Psoas muscle (tissue), 8 donors: ENCODE results near the gene PARP3. TPM values are rescaled to one million over a fixed set of nuclear protein-coding genes. Genes with fewer than 3 reads are reported as not detected.
"Not testable (repeated sequence)": the region's sequence is repeated elsewhere in the genome, so short reads cannot be mapped to it uniquely, and the experiment has no call there.

Experiments used
- ATAC-seq, 4 donors: fragments of 200-7000 bp; cut with Tn5 transposase; one replicate each; pipeline ENCODE4 v1.9.1; 2020; ENCODE audit warnings: moderate library complexity in 3 of 4, mild to moderate bottlenecking in 2 of 4
- DNase-seq, 2 donors: peaks; one replicate each; pipeline ENCODE4 v3.0.0-alpha.2; 2020
- H3K27ac ChIP-seq: fragments of 200-600 bp; one replicate; pipeline ENCODE4 v1.8.0; 2022
- H3K27me3 ChIP-seq, 3 donors: fragments of 200-600 bp in 1 of 3; one replicate each; pipeline versions ENCODE4 v1.6.1 to v1.8.0; 2013 to 2022; ENCODE audit warnings: low read length in 2 of 3, mild to moderate bottlenecking in 2 of 3, moderate library complexity in 1 of 3; ENCODE audit not compliant: insufficient read depth in 3 of 3
- H3K36me3 ChIP-seq, 2 donors: fragments of 200-600 bp in 1 of 2; one replicate each; pipeline versions ENCODE4 v1.6.1 to v1.8.0; 2013 to 2022; ENCODE audit warnings: low read depth in 1 of 2, mild to moderate bottlenecking in 1 of 2, moderate library complexity in 1 of 2; ENCODE audit not compliant: insufficient read depth in 1 of 2
- H3K4me1 ChIP-seq: fragments of 200-600 bp; one replicate; pipeline ENCODE4 v1.8.0; 2022
- H3K4me3 ChIP-seq: fragments of 200-600 bp; one replicate; pipeline ENCODE4 v1.8.0; 2022; ENCODE audit warnings: mild to moderate bottlenecking
- H3K9me3 ChIP-seq: fragments of 200-600 bp; one replicate; pipeline ENCODE4 v1.8.0; 2022
- CTCF ChIP-seq: fragments of 200-600 bp; IDR thresholded peaks from one replicate; pipeline ENCODE4 v1.8.0; 2022; ENCODE audit warnings: antibody characterized with exemption
- WGBS, 3 donors: extraction: QIAGEN DNeasy Blood & Tissue Kit; methylation state at CpG; one replicate each; pipeline versions ENCODE4 v1.1.6 to v1.1.7; 2013; 5-methylcytosine and 5-hydroxymethylcytosine counted together
- intact Hi-C, 2 donors: fragments of 100-400 bp; cut with DNase I; formaldehyde crosslinking; loops; one replicate each; pipeline versions ENCODE4 v1.11.0 to v1.14.2; 2022
- polyA plus RNA-seq, 3 donors: library from polyadenylated mRNA; stranded (reverse); fragments of 200-250 nt; gene quantifications; one replicate each; pipeline ENCODE4 v1.2.3, GENCODE V29; 2013
- total RNA-seq, 4 donors: library from RNA; stranded (reverse); fragmentation: NEBNext Ultra II Directional in 2 of 4; extraction: Animal tissue kit (Norgen Biotek cat#: 25700) in 2 of 4; gene quantifications; one replicate each; pipeline versions ENCODE4 v1.2.1 to v1.2.4, GENCODE V29; 2021 to 2023
- donor health status: healthy with polysubstance abuse.
- donor health status: DM: no; HTN: no; CAD: no; lungs with moderate emphysema.
- donor health status: Bipolar disorder and iron deficiency.
- donor health status: healthy.
- donor health status: DM: yes; HTN: yes; CAD: no.
- donor health status: DM: no; HTN: no; CAD: no.
- donor health status: DM: no; HTN: no; CAD: no.
- donor health status: DM: yes; HTN: yes; CAD: no.

The PARP3 gene
- total and polyA plus RNA-seq, 7 donors, result 5.2 to 15.8 (median 11.3) TPM

- no peaks in the 10 kb centered on the region for H3K36me3 ChIP-seq
- peaks cover 0 to 4% (median 0%) of the 10 kb centered on the region in 3 donors for H3K27me3 ChIP-seq
- DNase-seq (no peak), ATAC-seq (no peak)
- H3K9me3 ChIP-seq, result no peaks in the 10 kb centered on the region
- 77 to 85% (median 82%) methylated on average over 15 of the region's 15 CpGs for WGBS, 3 donors
- H3K4me1 ChIP-seq, result no peaks in the 10 kb centered on the region
- H3K27ac ChIP-seq, result no peak overlapping the region
- no peak overlapping the region for H3K4me3 ChIP-seq
- no peak for TF ChIP-seq CTCF
- intact Hi-C loops, result no loop called here
Measured at GRCh38 chr3:51897391-51897790, 44.8 kb upstream of the PARP3 start.

GRCh38 chr3:51900043-51900442, 42.1 kb upstream of the PARP3 start:
- 65 to 72% (median 68%) methylated on average over 7 of the region's 7 CpGs for WGBS, 3 donors
- H3K27me3 ChIP-seq, DNase-seq, H3K4me3 ChIP-seq, H3K4me1 ChIP-seq, H3K36me3 ChIP-seq, intact Hi-C loops, H3K9me3 ChIP-seq, H3K27ac ChIP-seq, ATAC-seq: not testable (repeated sequence)

- H3K4me3 ChIP-seq, H3K27ac ChIP-seq, H3K27me3 ChIP-seq, intact Hi-C loops, H3K4me1 ChIP-seq, H3K9me3 ChIP-seq, ATAC-seq, DNase-seq, H3K36me3 ChIP-seq: not testable (repeated sequence)
- 68 to 71% (median 69%) methylated on average over 6 of the region's 7 CpGs for WGBS, 3 donors
Measured at GRCh38 chr3:51902361-51902760, 39.8 kb upstream of the PARP3 start.

- peaks cover 0 to 4% (median 0%) of the 10 kb centered on the region in 3 donors for H3K27me3 ChIP-seq
- ATAC-seq, result no peak
- intact Hi-C loops, result no loop called here
- H3K4me1 ChIP-seq, result no peaks in the 10 kb centered on the region
- no peak overlapping the region for H3K4me3 ChIP-seq
- no peaks in the 10 kb centered on the region for H3K36me3 ChIP-seq
- 85 to 94% (median 92%) methylated on average over 2 of the region's 2 CpGs for WGBS, 3 donors
- H3K9me3 ChIP-seq, result no peaks in the 10 kb centered on the region
- TF ChIP-seq CTCF, result no peak
- H3K27ac ChIP-seq, result no peak overlapping the region
- no peak for DNase-seq
Measured at GRCh38 chr3:51904034-51904823, 37.9 kb upstream of the PARP3 start.

- Histone ChIP-seq H3K36me3 (no peaks in the 10 kb centered on the region), H3K27me3 (no peaks in the 10 kb centered on the region), H3K9me3 (no peaks in the 10 kb centered on the region), H3K4me1 (no peaks in the 10 kb centered on the region), H3K27ac (no peak overlapping the region), H3K4me3 (no peak overlapping the region)
- DNase-seq (no peak), ATAC-seq (no peak)
- intact Hi-C loops, result no loop called here
- WGBS, 3 donors, result 63 to 79% (median 71%) methylated on average over 4 of the region's 4 CpGs
- no peak for TF ChIP-seq CTCF
Measured at GRCh38 chr3:51908026-51908425, 34.1 kb upstream of the PARP3 start.
